DOHH2 (cell line): ENCODE data around the gene PPIL1.

Source experiments
- H3F3A ChIP-seq: fragments of 200-600 bp; sonication (generic), shearing (Covaris generic); 2 replicates; pipeline ENCODE4 v1.6.0; 2016; ENCODE audit warnings: antibody characterized with exemption, mild to moderate bottlenecking; ENCODE audit not compliant: control insufficient read depth, insufficient read depth
- H3K27ac ChIP-seq: fragments of 200-600 bp; sonication (generic); 2 replicates; pipeline ENCODE4 v1.5.1; 2014; ENCODE audit warnings: low read depth, mild to moderate bottlenecking, low read length, moderate library complexity
- H3K27me3 ChIP-seq: fragments of 200-600 bp; sonication (generic); 2 replicates; pipeline ENCODE4 v1.6.1; 2014; ENCODE audit warnings: mild to moderate bottlenecking, low read length, mixed read lengths; ENCODE audit not compliant: control insufficient read depth
- H3K36me3 ChIP-seq: fragments of 200-600 bp; sonication (generic); 2 replicates; pipeline ENCODE4 v1.6.1; 2014; ENCODE audit warnings: mild to moderate bottlenecking, low read length, moderate library complexity, mixed read lengths; ENCODE audit not compliant: control insufficient read depth
- H3K4me1 ChIP-seq: fragments of 200-600 bp; sonication (generic); 2 replicates; pipeline ENCODE4 v1.6.1; 2014; ENCODE audit warnings: mild to moderate bottlenecking, low read length, mixed read lengths; ENCODE audit not compliant: control insufficient read depth
- H3K4me2 ChIP-seq: fragments of 200-600 bp; sonication (generic); 2 replicates; pipeline ENCODE4 v1.6.0; 2014; ENCODE audit warnings: mild to moderate bottlenecking, low read length, moderate library complexity
- H3K4me3 ChIP-seq: fragments of 200-600 bp; sonication (generic); 2 replicates; pipeline ENCODE4 v1.5.1; 2014; ENCODE audit warnings: mild to moderate bottlenecking, low read length, mixed read lengths
- H3K79me2 ChIP-seq: fragments of 200-600 bp; sonication (generic); 2 replicates; pipeline ENCODE4 v1.6.1; 2014; ENCODE audit warnings: mild to moderate bottlenecking, low read length, mixed read lengths; ENCODE audit not compliant: control insufficient read depth
- H3K9me2 ChIP-seq: fragments of 200-600 bp; sonication (generic); replicated peaks from 2 replicates; pipeline ENCODE4 v1.6.1; 2014; ENCODE audit warnings: mild to moderate bottlenecking, low read length, mixed read lengths; ENCODE audit not compliant: control insufficient read depth
- H3K9me3 ChIP-seq: fragments of 200-600 bp; sonication (generic); 2 replicates; pipeline ENCODE4 v1.6.1; 2014; ENCODE audit warnings: antibody characterized with exemption, low read length, mixed read lengths; ENCODE audit not compliant: control insufficient read depth, insufficient read depth
- H4K20me1 ChIP-seq: fragments of 200-600 bp; sonication (generic); 2 replicates; pipeline ENCODE4 v1.6.0; 2014; ENCODE audit warnings: low read depth, mild to moderate bottlenecking, antibody characterized with exemption, low read length, moderate library complexity; ENCODE audit not compliant: control insufficient read depth, insufficient read depth
- CTCF ChIP-seq: fragments of 200-600 bp; sonication (generic); IDR thresholded peaks from one replicate; pipeline ENCODE4 v1.5.1; 2014; ENCODE audit warnings: antibody characterized with exemption, mild to moderate bottlenecking, low read depth, low read length; ENCODE audit not compliant: poor library complexity, severe bottlenecking
- EZH2phosphoT487 ChIP-seq: fragments of 200-600 bp; sonication (generic); IDR thresholded peaks from 2 replicates; pipeline ENCODE4 v1.6.1; 2017; ENCODE audit warnings: borderline replicate concordance, mild to moderate bottlenecking, antibody characterized with exemption, low read length, moderate library complexity, mixed read lengths

The PPIL1 gene

GRCh38 chr6:36906539-36907325, 32.1 kb upstream of the PPIL1 start:
- Histone ChIP-seq H3K9me2 (no peaks in the 10 kb centered on the region), H3K36me3 (peaks cover 53% of the 10 kb centered on the region), H3K27ac (no peak overlapping the region)

GRCh38 chr6:36904851-36905393, 30.3 kb upstream of the PPIL1 start:
- H3K27me3 ChIP-seq, result no peaks in the 10 kb centered on the region
- no peak overlapping the region for H3K4me3 ChIP-seq
- no peaks in the 10 kb centered on the region for H3K9me3 ChIP-seq
- H3K79me2 ChIP-seq, result no peaks in the 10 kb centered on the region
- no peak overlapping the region for H3K27ac ChIP-seq
- TF ChIP-seq EZH2phosphoT487 (no peak), CTCF (no peak)
- H3F3A ChIP-seq, result no peaks in the 10 kb centered on the region
- H3K9me2 ChIP-seq, result no peaks in the 10 kb centered on the region
- H3K36me3 ChIP-seq, result peaks cover 56% of the 10 kb centered on the region
- H3K4me1 ChIP-seq, result no peaks in the 10 kb centered on the region
- no peaks in the 10 kb centered on the region for H4K20me1 ChIP-seq
- H3K4me2 ChIP-seq, result no peak overlapping the region

More at GRCh38 chr6:36906539-36907325, 32.1 kb upstream of the PPIL1 start:
- Histone ChIP-seq H3K4me2 (no peak overlapping the region), H3K79me2 (no peaks in the 10 kb centered on the region), H3K4me3 (no peak overlapping the region), H3K4me1 (no peaks in the 10 kb centered on the region; the same call in 1 of the 2 replicates), H3F3A (no peaks in the 10 kb centered on the region), H4K20me1 (no peaks in the 10 kb centered on the region), H3K27me3 (no peaks in the 10 kb centered on the region), H3K9me3 (no peaks in the 10 kb centered on the region)
- TF ChIP-seq EZH2phosphoT487 (no peak), CTCF (no peak)

- TF ChIP-seq EZH2phosphoT487, result no peak
- TF ChIP-seq CTCF, result no peak
- H3F3A ChIP-seq, result no peaks in the 10 kb centered on the region
- H4K20me1 ChIP-seq, result no peaks in the 10 kb centered on the region
- no peaks in the 10 kb centered on the region for H3K9me3 ChIP-seq
- H3K4me1 ChIP-seq, result no peaks in the 10 kb centered on the region
- H3K79me2 ChIP-seq, result no peaks in the 10 kb centered on the region
- peaks cover 60% of the 10 kb centered on the region for H3K36me3 ChIP-seq
- no peaks in the 10 kb centered on the region for H3K27me3 ChIP-seq
- H3K4me3 ChIP-seq, result no peak overlapping the region
- H3K27ac ChIP-seq, result no peak overlapping the region
- no peaks in the 10 kb centered on the region for H3K9me2 ChIP-seq
- no peak overlapping the region for H3K4me2 ChIP-seq
Observed at GRCh38 chr6:36904114-36904513, 29.5 kb upstream of the PPIL1 start.
